GM23248 (cell line): ENCODE data around the gene UMODL1.

Source experiments
- EZH2 ChIP-seq: fragments of 200-600 bp; sonication (generic); IDR thresholded peaks from 2 replicates; pipeline ENCODE4 v1.6.1; 2018; ENCODE audit warnings: antibody characterized with exemption, mild to moderate bottlenecking; ENCODE audit not compliant: insufficient read depth, poor library complexity, severe bottlenecking
- EZH2phosphoT487 ChIP-seq: fragments of 200-600 bp; sonication (generic); IDR thresholded peaks from 2 replicates; pipeline ENCODE4 v1.6.1; 2018; ENCODE audit warnings: antibody characterized with exemption, moderate library complexity, mild to moderate bottlenecking, low read depth; ENCODE audit not compliant: insufficient read depth

- TF ChIP-seq EZH2 (no peak), EZH2phosphoT487 (no peak)
These were observed 117.5 kb downstream of the UMODL1 start for GRCh38 chr21:42188663-42189062.
